NCI-H524 (cell line): Measurements from ENCODE around the gene MAP3K5.
A peak's percentile ranks its signal among the peaks of the same experiment; 100 is the strongest.
"Not testable (repeated sequence)": the region's sequence is repeated elsewhere in the genome, so short reads cannot be mapped to it uniquely, and the experiment has no call there.

Experiments
- DNase-seq, 2 experiments: peaks; one replicate each; lab custom pipeline; 2025; lab: John Stamatoyannopoulos, UW

Gene MAP3K5

GRCh38 chr6:136791296-136792094, 782 bp downstream of the MAP3K5 start:
- DNase-seq, result peak; percentile 45 to 75

DNA sequence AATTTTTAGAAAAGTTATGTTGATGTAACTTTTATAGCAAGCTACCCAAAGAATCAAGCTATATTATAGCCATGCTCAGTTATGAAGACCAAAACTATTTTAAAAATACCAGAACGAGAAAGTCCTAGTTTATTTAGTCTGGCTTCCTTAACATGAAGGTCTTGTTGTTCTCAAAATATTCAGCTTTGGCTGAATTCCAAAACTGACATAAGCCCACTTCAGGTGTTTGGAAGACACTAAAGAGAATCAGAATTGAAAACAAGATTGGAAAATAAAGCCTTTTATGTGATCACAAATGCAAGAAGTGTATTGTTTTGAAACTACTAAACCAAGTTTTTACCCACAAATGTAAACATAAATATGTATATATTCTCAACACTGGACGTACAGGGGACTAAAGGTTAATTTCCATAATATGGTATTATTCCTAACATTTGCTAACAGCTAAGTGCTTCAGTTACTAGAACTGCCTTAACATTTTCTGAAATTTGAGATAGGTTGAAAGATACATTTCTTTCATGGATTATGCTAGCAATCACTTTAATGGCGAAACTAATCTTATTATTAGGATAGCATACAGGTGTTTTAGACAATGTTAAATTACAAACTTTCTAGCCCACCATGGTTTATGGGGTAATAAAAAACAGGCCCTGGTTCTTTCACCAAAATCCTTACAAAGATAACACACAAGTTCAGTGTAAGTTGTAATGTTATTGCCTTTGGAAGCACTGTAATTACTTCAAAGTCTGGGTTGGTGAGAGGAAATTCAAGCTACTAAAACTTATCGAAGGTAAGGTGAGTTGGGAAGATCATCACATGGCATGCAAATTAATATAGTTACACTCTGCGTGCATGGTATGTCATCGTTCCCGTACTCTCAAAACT, 1.6 kb downstream of the MAP3K5 start:
- DNase-seq, result peak in 1 of 2 experiments; percentile 32

DNA sequence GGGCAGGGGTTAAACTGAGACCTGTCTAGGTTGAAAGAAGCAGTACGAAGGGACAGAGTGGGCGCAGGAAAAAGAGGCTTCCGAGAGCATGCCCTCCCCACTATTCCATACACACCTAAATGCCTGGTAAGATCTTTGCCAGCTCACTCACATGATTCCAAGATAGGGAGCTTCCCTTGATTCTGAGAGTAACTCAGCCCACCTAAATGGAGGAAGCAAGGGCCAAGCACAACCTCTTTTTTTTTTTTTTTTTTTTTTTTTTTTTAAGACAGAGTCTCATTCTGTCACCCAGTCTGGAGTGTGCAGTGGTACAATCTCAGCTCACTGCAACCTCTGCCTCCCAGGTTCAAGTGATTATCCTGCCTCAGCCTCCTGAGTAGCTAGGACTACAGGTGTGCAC, 2.8 kb downstream of the MAP3K5 start:
- DNase-seq, result not testable (repeated sequence)

DNA sequence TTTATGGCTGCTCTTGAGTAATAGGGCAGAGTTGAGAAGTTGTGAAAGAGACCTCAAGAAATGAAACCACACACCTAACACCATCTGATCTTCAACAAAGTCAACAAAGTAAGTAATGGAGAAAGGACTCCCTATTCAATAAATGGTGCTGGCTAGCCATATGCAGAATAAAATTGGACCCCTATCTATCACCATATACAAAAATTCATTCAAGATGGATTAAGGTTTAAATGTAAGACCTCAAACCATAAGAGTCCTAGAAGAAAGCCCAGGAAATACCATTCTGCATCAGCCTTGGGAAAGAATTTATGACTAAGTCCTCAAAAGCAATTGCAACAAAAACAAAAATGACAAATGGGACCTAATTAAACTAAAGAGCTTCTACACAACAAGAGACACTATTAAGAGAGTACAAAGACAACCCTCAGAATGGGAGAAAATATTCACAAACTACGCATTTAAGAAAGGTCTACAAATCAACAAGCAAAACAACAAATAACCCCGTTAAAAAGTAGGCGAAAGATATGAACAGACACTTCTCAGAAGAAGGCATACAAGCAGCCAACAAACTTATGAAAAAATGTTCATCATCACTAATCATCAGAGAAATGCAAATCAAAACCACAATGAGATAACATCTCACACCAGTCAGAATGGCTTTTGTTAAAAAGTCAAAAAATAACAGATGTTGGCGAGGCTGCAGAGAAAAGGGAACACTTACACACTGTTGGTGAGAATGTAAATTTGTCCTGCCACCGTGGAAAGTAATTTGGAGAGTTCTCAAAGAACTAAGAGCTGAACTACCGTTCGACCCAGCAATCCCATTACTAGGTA, 4.0 kb downstream of the MAP3K5 start:
- DNase-seq, result no peak

DNA sequence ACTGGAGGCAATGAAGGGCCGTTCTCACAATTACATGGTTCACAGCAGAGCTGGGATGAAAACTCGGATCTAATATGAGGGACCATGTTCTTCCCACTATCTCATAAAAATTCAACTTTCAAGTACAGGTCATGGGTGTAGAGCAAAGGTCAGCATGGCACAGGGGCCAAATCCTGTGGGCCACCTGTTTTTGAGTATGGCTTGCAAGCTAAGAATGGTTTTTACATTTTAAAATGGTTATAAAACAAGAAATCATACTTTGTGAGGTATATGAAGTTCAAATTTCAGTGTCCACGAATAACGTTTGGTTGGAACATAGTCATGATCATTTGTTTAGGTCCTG, 4.6 kb downstream of the MAP3K5 start:
- DNase-seq, result no peak

DNA sequence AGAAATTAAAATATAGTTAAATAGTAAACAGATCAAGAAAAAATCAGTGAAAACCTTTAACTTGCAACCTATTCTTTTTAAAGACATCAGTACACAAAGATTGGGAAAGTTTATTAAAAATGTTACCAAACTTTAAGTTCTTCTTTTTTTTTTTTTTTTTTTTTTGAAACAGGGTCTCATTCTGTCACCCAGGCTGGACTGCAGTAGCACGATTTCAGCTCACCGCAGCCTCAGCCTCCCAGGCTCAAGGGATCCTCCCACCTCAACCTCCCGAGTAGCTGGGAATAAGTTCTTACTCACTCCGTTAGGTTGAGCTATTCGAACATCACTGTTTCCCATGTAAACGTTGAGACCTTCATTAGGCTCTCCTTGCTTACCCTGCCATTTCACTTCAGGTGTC, 5.6 kb downstream of the MAP3K5 start:
- no peak for DNase-seq

DNA sequence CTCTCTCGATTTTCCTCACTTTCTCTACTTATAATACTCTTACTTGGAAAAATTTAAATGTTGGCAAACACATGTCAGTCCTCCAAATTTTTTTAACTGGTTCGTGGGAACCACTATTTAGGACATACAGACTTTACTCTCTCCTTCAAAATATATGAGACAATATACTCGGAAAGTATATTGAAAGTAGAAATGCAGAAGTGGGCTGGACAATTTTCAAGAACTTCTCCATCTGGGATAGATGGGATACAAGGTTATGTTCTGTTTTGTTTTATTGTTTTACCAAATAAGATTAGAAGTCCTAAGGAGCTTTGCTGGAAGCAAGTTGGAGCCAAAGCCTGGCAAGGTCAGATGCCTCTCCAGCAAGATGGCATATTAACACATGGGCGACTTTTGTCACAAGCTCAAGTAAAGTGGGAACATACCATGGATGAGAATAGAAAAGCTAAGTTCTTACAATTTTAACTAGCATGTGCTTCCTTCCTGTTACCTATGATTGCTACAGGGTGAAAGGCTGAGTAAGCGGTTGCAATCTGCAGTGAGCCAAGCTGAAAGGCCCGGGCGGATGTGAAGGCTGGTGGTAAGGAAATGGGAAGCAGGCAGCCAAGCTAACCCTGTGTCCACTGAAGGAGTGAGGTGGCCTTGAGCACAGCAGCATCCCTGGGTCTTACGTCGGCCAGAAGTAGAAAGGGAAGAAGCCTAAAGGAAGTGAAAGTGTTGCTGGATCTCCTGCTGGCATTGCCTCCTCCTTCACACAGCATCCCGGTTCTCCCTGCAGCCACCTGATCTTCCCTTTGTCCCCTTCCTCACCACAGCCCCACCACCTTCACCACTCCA, 7.1 kb downstream of the MAP3K5 start:
- DNase-seq, result no peak

DNA sequence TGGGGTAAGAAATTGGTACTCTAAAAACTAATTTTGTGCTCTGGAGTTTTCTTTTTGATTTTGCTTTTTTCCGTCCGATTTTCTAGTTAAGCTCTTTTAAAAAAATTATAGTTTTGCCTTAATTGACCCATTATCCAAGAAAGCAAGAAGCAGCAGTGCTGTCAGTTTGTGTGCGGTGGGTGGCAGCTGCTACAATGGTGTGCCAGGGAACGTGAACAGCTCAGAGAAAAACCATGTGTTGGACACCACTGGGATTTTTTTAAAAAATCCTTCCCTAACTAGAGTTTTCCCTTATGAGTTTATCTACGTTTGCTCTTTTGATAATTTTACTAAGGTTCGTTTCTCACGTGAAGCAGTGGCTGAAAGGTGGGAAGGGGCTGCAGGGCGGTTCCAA, 8.0 kb downstream of the MAP3K5 start:
- no peak for DNase-seq

DNA sequence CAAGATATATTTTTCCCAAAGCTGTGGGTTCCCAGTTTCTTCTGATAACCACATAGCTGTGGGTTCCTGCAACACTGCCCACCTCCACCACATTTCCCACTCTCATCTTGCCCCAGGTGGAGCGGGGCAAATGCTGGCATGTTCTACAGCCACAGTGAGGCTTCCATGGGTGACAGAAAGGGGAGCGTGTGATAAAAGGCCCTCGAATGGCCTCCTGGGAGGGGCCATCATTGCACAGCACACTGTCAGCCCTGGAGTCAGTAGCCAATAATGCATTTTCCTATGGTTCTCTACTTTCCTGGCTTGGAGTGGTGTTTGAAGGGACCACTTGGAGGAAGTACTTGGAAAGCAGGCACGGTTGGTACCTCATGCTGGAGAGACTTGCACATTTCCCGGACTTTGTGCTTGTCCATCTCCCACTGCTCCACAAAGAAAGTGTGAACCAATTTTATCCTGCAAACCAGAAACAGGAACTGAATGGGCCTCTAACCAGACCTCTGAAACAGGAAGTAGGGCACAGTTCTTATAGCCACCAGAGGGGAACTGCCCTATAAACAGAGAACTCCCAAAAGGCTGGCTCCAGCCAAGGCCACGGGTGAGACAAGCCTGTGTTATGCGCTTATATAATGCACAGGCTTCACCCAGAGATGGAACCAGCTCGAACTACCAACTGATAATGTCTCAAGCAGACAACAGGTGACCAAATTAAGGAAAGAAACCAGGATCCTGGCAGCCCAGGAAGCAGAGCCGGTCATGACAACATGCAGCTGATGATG, 8.6 kb downstream of the MAP3K5 start:
- DNase-seq, result no peak

DNA sequence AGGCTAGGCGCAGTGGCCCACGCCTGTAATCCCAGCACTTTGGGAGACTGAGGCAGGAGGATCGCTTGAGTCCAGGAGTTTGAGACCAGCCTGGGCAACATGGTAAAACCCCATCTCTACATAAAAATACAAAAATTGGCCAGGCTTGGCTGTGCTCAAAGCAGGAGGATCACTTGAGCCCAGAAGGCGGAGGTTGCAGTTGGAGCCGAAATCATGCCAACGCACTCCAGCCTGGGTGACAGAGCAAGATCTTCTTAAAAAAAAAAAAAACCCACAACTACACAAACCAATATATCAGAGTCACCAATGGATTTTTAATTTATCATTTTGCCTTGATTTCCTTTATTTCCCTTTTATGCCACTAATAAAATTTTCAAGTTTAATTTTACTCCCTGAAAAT, 9.3 kb downstream of the MAP3K5 start:
- no peak for DNase-seq

DNA sequence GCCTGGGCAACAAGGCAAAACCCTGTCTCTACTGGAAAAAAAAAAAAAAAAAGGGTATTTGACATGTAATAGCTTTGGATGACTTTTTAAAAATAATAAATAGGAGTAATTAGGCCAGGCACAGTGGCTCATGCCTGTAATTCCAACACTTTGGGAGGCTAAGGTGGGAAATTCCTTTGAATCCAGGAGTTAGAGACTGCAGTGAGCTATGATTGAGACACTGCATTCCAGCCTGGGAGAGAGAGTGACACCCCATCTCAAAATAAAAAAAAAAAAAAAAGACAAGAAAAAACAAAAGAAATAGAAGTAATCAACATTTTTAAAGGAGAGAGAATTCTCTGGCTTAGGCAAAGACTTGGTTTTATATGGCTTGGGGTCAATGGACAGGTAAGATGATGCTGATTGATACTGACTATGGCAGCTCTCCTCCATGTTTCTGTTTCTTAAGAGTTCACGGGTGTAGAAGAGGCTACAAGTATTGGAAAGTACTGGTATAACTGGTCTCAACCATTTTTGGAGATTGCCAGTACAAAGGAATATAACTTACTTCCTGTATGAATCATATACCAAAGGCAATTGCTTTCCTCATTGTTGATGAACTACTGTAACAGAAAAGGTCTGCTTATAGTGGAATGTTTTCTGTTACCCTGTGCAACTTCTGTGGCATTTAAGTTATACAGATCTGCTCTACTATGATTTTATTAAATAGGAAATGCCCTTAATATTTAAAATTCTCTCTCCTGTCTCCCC, 10.1 kb downstream of the MAP3K5 start:
- DNase-seq, result no peak

GRCh38 chr6:136780972-136781371, 11.3 kb downstream of the MAP3K5 start:
- DNase-seq, result no peak

- no peak for DNase-seq
These were observed 12.6 kb downstream of the MAP3K5 start for GRCh38 chr6:136779682-136780081.

GRCh38 chr6:136777651-136778050, 14.6 kb downstream of the MAP3K5 start:
- no peak for DNase-seq

DNA sequence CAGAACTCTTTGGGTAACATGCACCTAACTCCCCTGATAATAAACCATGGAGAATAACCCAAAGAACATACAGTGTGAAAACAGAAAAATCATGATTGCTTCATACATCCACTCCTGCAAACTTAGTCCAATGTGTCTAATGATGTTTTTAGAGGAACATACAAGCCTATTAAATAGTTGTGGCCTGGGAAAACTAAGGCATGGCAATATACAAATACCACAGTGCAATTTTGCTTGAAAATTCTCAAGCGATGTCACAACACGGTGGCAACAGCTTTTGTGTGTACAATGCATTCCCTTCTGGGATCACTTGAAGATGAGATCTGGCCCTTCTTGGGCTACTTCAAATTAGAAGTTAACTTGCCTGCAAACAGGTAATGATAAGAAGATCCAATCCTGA, 16.7 kb downstream of the MAP3K5 start:
- no peak for DNase-seq

GRCh38 chr6:136775081-136775480, 17.2 kb downstream of the MAP3K5 start:
- no peak for DNase-seq

- DNase-seq, result no peak
These were observed 17.8 kb downstream of the MAP3K5 start for GRCh38 chr6:136774228-136775041.

DNA sequence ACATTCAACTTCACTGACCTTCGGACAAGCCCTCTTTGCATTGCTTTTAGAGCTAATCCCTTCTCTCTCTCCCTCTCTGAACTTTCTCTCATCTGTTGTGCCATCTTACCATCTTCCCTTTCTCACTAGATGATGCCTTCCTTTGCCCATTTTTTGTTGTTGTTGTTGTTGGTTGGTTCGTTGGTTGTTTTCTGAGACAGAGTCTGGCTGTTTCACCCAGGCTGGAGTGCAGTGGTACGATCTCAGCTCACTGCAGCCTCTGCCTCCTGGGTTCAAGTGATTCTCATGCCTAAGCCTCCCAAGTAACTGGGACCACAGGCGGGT, 18.8 kb downstream of the MAP3K5 start:
- DNase-seq, result no peak
